ENCODE data around the gene NUDT13.

Gene NUDT13

GRCh38 chr10:73167458-73167782 lies 57.2 kb downstream of the NUDT13 start:
- DNase-seq = no peak

- peak; percentile 86 for DNase-seq
Observed at GRCh38 chr10:73167783-73168464, 57.7 kb downstream of the NUDT13 start, which contains the start of the genes ECD and FAM149B1. Gene ECD (minus strand): TSS chr10:73168008. CDS start chr10:73163937, 4,071 bp downstream. Gene FAM149B1 (plus strand): TSS chr10:73168119. CDS start chr10:73168340, 221 bp downstream.

- no peak for DNase-seq
Observed at GRCh38 chr10:73168465-73168803, 58.2 kb downstream of the NUDT13 start.

GRCh38 chr10:73169320-73169719 lies 59.1 kb downstream of the NUDT13 start:
- no peak for DNase-seq

GRCh38 chr10:73172867-73173266 lies 62.6 kb downstream of the NUDT13 start:
- DNase-seq = no peak

GRCh38 chr10:73174148-73174925 lies 64.1 kb downstream of the NUDT13 start:
- no peak for DNase-seq
